ENCODE measurements around the gene DNAJB14. TPM values are rescaled to one million over a fixed set of nuclear protein-coding genes. Genes with fewer than 3 reads are reported as not detected.

DNAJB14 gene
- total and polyA plus RNA-seq, 2 donors (not counting 1 experiment from before 2014, with no cell fraction given), result 14.4 to 64.9 TPM

DNA sequence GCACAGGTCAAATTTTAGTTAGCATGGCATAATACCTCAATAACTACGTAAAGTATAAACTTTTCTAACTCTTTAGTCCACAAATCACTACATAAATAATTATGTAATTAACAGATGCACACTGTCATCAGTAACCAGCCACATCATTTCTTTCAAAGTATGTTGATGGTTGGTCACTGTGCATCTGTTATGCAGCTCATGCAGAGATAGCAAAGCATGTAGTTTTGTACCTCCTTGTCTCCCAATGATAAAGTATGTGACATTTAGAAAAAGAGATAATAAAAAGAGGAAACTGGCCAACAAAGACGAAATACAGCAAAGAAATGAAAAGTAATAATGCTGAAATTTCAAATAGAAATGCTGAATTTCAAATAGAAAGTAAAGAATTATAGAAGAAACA, 55.1 kb downstream of the DNAJB14 start:
- no peak for DNase-seq
- Histone ChIP-seq H3K27ac (ENCODE audit: low read length in 2 of 2) (no peak overlapping the region), H3K79me2 (ENCODE audit: control insufficient read depth, insufficient read depth, low read length) (peaks cover 42% of the 10 kb centered on the region), H3K4me1 (ENCODE audit: control insufficient read depth in 2 of 2, insufficient read depth in 2 of 2, low read length in 2 of 2) (peaks cover 14 to 18% of the 10 kb centered on the region in 2 donors), H3K9me3 (ENCODE audit: control extremely low read depth in 1 of 3, control insufficient read depth in 2 of 3, insufficient read depth in 1 of 3, low read length in 2 of 3) (no peaks in the 10 kb centered on the region), H2AFZ (ENCODE audit: insufficient read depth, low read depth, low read length, poor library complexity, severe bottlenecking) (no peak overlapping the region), H3K4me3 (ENCODE audit: control extremely low read depth in 1 of 5, extremely low read depth in 1 of 5, insufficient read depth in 1 of 5, low read depth in 2 of 5, low read length in 4 of 5) (no peak overlapping the region), H3K4me2 (replicated peaks; ENCODE audit: low read depth, low read length, poor library complexity, severe bottlenecking) (no peak overlapping the region), H3K9ac (ENCODE audit: low read length) (no peak overlapping the region), H4K20me1 (ENCODE audit: control insufficient read depth, insufficient read depth, low read length, poor library complexity, severe bottlenecking) (no peaks in the 10 kb centered on the region), H3K36me3 (replicated peaks in 1 of 2; ENCODE audit: control extremely low read depth in 1 of 2, control insufficient read depth in 1 of 2, extremely low read depth in 1 of 2, insufficient read depth in 2 of 2, low read length in 1 of 2) (peaks cover 6 to 7% of the 10 kb centered on the region in 2 experiments), H3K27me3 (replicated peaks in 1 of 4; ENCODE audit: control extremely low read depth in 1 of 4, control insufficient read depth in 3 of 4, insufficient read depth in 4 of 4, low read length in 3 of 4) (no peaks in the 10 kb centered on the region)
- H3K27ac Mint-ChIP-seq, result no peak overlapping the region
- intact Hi-C loops (cut with micrococcal nuclease), result loop anchor here (5.0 kb wide), 1 partner anchor 34 kb away; no protein-coding TSS in a partner anchor
- no peak for TF ChIP-seq EZH2 (IDR thresholded peaks at IDR 0.05; ENCODE audit: borderline replicate concordance, insufficient read depth, low read depth, low read length, poor library complexity, severe bottlenecking)
- TF ChIP-seq, protein P1, sequence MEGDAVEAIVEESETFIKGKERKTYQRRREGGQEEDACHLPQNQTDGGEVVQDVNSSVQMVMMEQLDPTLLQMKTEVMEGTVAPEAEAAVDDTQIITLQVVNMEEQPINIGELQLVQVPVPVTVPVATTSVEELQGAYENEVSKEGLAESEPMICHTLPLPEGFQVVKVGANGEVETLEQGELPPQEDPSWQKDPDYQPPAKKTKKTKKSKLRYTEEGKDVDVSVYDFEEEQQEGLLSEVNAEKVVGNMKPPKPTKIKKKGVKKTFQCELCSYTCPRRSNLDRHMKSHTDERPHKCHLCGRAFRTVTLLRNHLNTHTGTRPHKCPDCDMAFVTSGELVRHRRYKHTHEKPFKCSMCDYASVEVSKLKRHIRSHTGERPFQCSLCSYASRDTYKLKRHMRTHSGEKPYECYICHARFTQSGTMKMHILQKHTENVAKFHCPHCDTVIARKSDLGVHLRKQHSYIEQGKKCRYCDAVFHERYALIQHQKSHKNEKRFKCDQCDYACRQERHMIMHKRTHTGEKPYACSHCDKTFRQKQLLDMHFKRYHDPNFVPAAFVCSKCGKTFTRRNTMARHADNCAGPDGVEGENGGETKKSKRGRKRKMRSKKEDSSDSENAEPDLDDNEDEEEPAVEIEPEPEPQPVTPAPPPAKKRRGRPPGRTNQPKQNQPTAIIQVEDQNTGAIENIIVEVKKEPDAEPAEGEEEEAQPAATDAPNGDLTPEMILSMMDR (IDR thresholded peaks at IDR 0.05), result no peak
- H3K9me3 Mint-ChIP-seq (ENCODE audit: insufficient read depth), result no peaks in the 10 kb centered on the region
- WGBS (ENCODE audit: insufficient coverage), result no CpG with 5 or more reads among the region's 2 CpGs
- no peaks in the 10 kb centered on the region for H3K27me3 Mint-ChIP-seq
- no peak for ATAC-seq (ENCODE audit: low read depth)
- ChIA-PET POLR2A (no interaction called here), CTCF (interaction anchor here (1.4 kb wide), 1 partner anchor 75 kb away, joined by 4 read pairs; the partner anchor contains the start of gene DAPP1)
- H3K4me3 Mint-ChIP-seq, result no peak overlapping the region
- peaks cover 34% of the 10 kb centered on the region for H3K4me1 Mint-ChIP-seq

DNA sequence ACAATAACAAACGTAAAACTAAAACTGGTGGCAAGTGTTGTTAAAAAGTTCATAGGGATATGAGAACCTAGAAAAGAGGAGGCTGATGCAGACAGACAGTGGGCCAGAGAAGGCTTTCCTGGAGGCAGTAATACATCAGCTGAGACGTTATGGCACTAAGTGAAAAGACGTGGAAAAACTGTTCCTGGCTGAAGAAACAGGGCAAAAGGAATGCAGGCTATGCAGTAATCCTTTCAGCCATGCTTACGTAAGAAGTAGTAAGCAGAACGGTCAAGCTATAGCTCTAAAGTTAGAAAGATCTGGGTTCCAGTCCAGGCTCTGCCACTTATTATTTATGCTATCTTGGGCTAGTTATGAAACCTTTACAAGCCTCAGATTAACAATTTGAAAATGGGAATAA, 58.6 kb downstream of the DNAJB14 start:
- no peaks in the 10 kb centered on the region for H3K9me3 Mint-ChIP-seq (ENCODE audit: insufficient read depth)
- DNase-seq (no peak), ATAC-seq (ENCODE audit: low read depth) (no peak)
- H4K20me1 ChIP-seq (ENCODE audit: control insufficient read depth, insufficient read depth, low read length, poor library complexity, severe bottlenecking), result no peaks in the 10 kb centered on the region
- no peak overlapping the region for H2AFZ ChIP-seq (ENCODE audit: insufficient read depth, low read depth, low read length, poor library complexity, severe bottlenecking)
- H3K4me2 ChIP-seq (replicated peaks; ENCODE audit: low read depth, low read length, poor library complexity, severe bottlenecking), result no peak overlapping the region
- ChIA-PET CTCF (no interaction called here), POLR2A (no interaction called here)
- H3K9ac ChIP-seq (ENCODE audit: low read length), result no peak overlapping the region
- no peak overlapping the region for H3K27ac ChIP-seq (ENCODE audit: low read length in 2 of 2)
- no peak overlapping the region for H3K27ac Mint-ChIP-seq
- H3K9me3 ChIP-seq (ENCODE audit: control extremely low read depth in 1 of 3, control insufficient read depth in 2 of 3, insufficient read depth in 1 of 3, low read length in 2 of 3), result no peaks in the 10 kb centered on the region
- intact Hi-C loops (cut with micrococcal nuclease), result loop anchor here (10.0 kb wide), 2 partner anchors 163 to 423 kb away; no protein-coding TSS in a partner anchor
- WGBS (ENCODE audit: insufficient coverage), result 94% methylated on average over 4 of the region's 5 CpGs
- peaks cover 6 to 23% of the 10 kb centered on the region in 2 experiments for H3K36me3 ChIP-seq (replicated peaks in 1 of 2; ENCODE audit: control extremely low read depth in 1 of 2, control insufficient read depth in 1 of 2, extremely low read depth in 1 of 2, insufficient read depth in 2 of 2, low read length in 1 of 2)
- H3K4me1 ChIP-seq (ENCODE audit: control insufficient read depth in 2 of 2, insufficient read depth in 2 of 2, low read length in 2 of 2), result no peaks in the 10 kb centered on the region
- H3K4me3 Mint-ChIP-seq, result no peak overlapping the region
- TF ChIP-seq, protein P1 (IDR thresholded peaks at IDR 0.05), result no peak
- TF ChIP-seq EZH2 (IDR thresholded peaks at IDR 0.05; ENCODE audit: borderline replicate concordance, insufficient read depth, low read depth, low read length, poor library complexity, severe bottlenecking), result no peak
- H3K27me3 ChIP-seq (replicated peaks in 1 of 4; ENCODE audit: control extremely low read depth in 1 of 4, control insufficient read depth in 3 of 4, insufficient read depth in 4 of 4, low read length in 3 of 4), result no peaks in the 10 kb centered on the region
- no peaks in the 10 kb centered on the region for H3K27me3 Mint-ChIP-seq
- H3K4me1 Mint-ChIP-seq, result peaks cover 12% of the 10 kb centered on the region
- H3K79me2 ChIP-seq (ENCODE audit: control insufficient read depth, insufficient read depth, low read length), result peaks cover 31% of the 10 kb centered on the region
- no peak overlapping the region for H3K4me3 ChIP-seq (ENCODE audit: control extremely low read depth in 1 of 5, extremely low read depth in 1 of 5, insufficient read depth in 1 of 5, low read depth in 2 of 5, low read length in 4 of 5)
